Measurements from ENCODE around the gene ADSL. TPM values are rescaled to one million over a fixed set of nuclear protein-coding genes. Genes with fewer than 3 reads are reported as not detected.
A peak's percentile ranks its signal among the peaks of the same experiment; 100 is the strongest.

ADSL gene
- total RNA-seq, 2 donors from 2014 or later: 87.1 to 103 TPM

- no peak for ATAC-seq
- no peak for DNase-seq (ENCODE audit: low spot score)
- Mint-ChIP-seq H3K27ac (peak overlapping the region; percentile 15 to 42), H3K4me3 (peak overlapping the region; percentile 45), H3K4me1 (ENCODE audit: low read depth in 2 of 2) (peaks cover 24 to 42% of the 10 kb centered on the region in 2 donors), H3K9me3 (no peaks in the 10 kb centered on the region), H3K36me3 (no peaks in the 10 kb centered on the region), H3K27me3 (no peaks in the 10 kb centered on the region)
Measured at GRCh38 chr22:40332319-40332781, 13.9 kb upstream of the ADSL start.

DNA sequence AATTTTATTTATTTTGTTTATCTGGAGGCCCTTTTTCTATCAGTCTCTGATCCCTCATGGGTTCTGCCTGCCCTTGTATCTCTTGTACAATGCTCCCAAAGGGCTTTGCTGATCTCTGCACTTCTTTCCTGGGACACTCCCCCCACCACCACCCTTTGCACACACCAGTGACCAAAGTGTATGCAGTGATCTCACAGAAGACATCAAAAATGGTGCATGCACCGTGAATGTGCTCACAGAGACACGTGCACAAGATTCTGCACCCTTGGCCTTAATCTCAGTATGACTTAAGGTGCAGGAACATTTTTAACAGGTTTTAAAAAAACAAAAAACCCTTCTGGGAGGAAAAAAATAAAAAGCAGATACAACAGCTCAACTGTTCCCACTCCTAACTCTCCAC is 12.2 kb upstream of the ADSL start:
- H3K9me3 Mint-ChIP-seq: no peaks in the 10 kb centered on the region
- H3K4me1 Mint-ChIP-seq (ENCODE audit: low read depth in 2 of 2): peaks cover 25 to 47% of the 10 kb centered on the region in 2 donors
- DNase-seq (ENCODE audit: low spot score): no peak
- H3K27me3 Mint-ChIP-seq: no peaks in the 10 kb centered on the region
- no peak overlapping the region for H3K27ac Mint-ChIP-seq
- H3K4me3 Mint-ChIP-seq: no peak overlapping the region
- no peak for ATAC-seq
- no peaks in the 10 kb centered on the region for H3K36me3 Mint-ChIP-seq

- no peaks in the 10 kb centered on the region for H3K36me3 Mint-ChIP-seq
- peak overlapping the region; percentile 7 to 79 for H3K27ac Mint-ChIP-seq
- no peaks in the 10 kb centered on the region for H3K27me3 Mint-ChIP-seq
- peak overlapping the region; percentile 51 for H3K4me3 Mint-ChIP-seq
- DNase-seq (ENCODE audit: low spot score) (no peak), ATAC-seq (no peak)
- peaks cover 22 to 43% of the 10 kb centered on the region in 2 donors for H3K4me1 Mint-ChIP-seq (ENCODE audit: low read depth in 2 of 2)
- no peaks in the 10 kb centered on the region for H3K9me3 Mint-ChIP-seq
Measured at GRCh38 chr22:40334899-40335298, 11.4 kb upstream of the ADSL start.

- DNase-seq (ENCODE audit: low spot score) (no peak), ATAC-seq (no peak)
- no peaks in the 10 kb centered on the region for H3K9me3 Mint-ChIP-seq
- peak overlapping the region; percentile 60 to 77 for H3K27ac Mint-ChIP-seq
- H3K36me3 Mint-ChIP-seq: no peaks in the 10 kb centered on the region
- no peaks in the 10 kb centered on the region for H3K27me3 Mint-ChIP-seq
- peaks cover 18 to 38% of the 10 kb centered on the region in 2 donors for H3K4me1 Mint-ChIP-seq (ENCODE audit: low read depth in 2 of 2)
- peak overlapping the region; percentile 51 for H3K4me3 Mint-ChIP-seq
Measured at GRCh38 chr22:40335358-40335757, 10.9 kb upstream of the ADSL start.

- ATAC-seq (no peak), DNase-seq (ENCODE audit: low spot score) (no peak)
- Mint-ChIP-seq H3K27me3 (peaks cover 0 to 3% of the 10 kb centered on the region in 2 donors), H3K27ac (no peak overlapping the region), H3K36me3 (no peaks in the 10 kb centered on the region), H3K9me3 (no peaks in the 10 kb centered on the region), H3K4me1 (ENCODE audit: low read depth in 2 of 2) (peaks cover 18 to 39% of the 10 kb centered on the region in 2 donors), H3K4me3 (no peak overlapping the region)
Measured at GRCh38 chr22:40340044-40340443, 6.3 kb upstream of the ADSL start.

DNA sequence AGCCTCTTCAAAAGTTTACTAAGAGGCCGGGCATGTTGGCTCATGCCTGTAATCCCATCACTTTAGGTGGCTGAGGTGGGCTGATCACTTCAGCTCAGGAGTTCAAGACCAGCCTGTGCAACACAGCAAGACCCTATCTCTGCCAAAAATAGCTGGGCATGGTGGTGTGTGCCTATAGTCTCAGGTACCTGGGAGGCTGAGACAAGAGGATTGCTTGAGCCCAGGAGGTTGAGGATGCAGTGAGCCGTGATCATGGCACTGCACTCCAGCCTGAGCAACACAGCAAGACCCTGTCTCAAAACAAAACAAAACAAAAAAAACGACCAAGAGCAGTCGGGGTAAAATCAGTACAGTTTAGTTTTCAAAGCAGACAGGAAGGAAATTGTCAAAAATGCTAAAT is 4.7 kb upstream of the ADSL start:
- peaks cover 0 to 3% of the 10 kb centered on the region in 2 donors for H3K27me3 Mint-ChIP-seq
- H3K4me3 Mint-ChIP-seq: no peak overlapping the region
- H3K9me3 Mint-ChIP-seq: no peaks in the 10 kb centered on the region
- no peak for ATAC-seq
- peaks cover 14 to 29% of the 10 kb centered on the region in 2 donors for H3K4me1 Mint-ChIP-seq (ENCODE audit: low read depth in 2 of 2)
- DNase-seq (ENCODE audit: low spot score): no peak
- H3K27ac Mint-ChIP-seq: peak overlapping the region in 1 of 2 donors; percentile 0
- H3K36me3 Mint-ChIP-seq: no peaks in the 10 kb centered on the region

- H3K4me1 Mint-ChIP-seq (ENCODE audit: low read depth in 2 of 2): peaks cover 21 to 37% of the 10 kb centered on the region in 2 donors
Measured at GRCh38 chr22:40342521-40342920, 3.8 kb upstream of the ADSL start.

GRCh38 chr22:40345271-40345670 is 1.0 kb upstream of the ADSL start:
- Mint-ChIP-seq H3K36me3 (peaks cover 4% of the 10 kb centered on the region), H3K27me3 (peaks cover 0 to 3% of the 10 kb centered on the region in 2 donors), H3K9me3 (no peaks in the 10 kb centered on the region), H3K4me1 (ENCODE audit: low read depth in 2 of 2) (peaks cover 27 to 38% of the 10 kb centered on the region in 2 donors), H3K27ac (peak overlapping the region; percentile 77 to 93), H3K4me3 (peak overlapping the region; percentile 90)
- DNase-seq (ENCODE audit: low spot score) (no peak), ATAC-seq (no peak)

More at GRCh38 chr22:40342521-40342920, 3.8 kb upstream of the ADSL start:
- ATAC-seq (no peak), DNase-seq (ENCODE audit: low spot score) (no peak)
- Mint-ChIP-seq H3K27me3 (peaks cover 0 to 3% of the 10 kb centered on the region in 2 donors), H3K9me3 (no peaks in the 10 kb centered on the region), H3K27ac (peak overlapping the region; percentile 0 to 49), H3K36me3 (no peaks in the 10 kb centered on the region), H3K4me3 (peak overlapping the region; percentile 5)

DNA sequence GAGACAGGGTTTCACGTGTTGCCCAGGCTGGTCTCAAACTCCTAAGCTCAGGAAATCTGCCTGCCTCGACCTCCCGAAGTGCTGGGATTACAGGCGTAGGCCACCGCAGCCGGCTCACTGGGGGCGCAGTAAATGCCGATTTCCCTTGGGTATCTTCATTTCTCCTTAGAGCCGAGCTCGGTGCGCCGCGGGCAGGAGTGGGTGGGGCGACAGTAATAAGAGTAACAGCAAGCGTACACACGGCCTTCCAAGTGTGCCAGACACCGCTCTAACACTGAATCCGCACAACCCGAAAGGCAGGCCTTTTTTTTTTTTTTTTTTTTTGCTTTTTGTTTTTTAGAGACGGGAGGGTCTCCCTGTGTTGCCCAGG is 500 bp upstream of the ADSL start:
- H3K4me1 Mint-ChIP-seq (ENCODE audit: low read depth in 2 of 2): peaks cover 27 to 38% of the 10 kb centered on the region in 2 donors

DNA sequence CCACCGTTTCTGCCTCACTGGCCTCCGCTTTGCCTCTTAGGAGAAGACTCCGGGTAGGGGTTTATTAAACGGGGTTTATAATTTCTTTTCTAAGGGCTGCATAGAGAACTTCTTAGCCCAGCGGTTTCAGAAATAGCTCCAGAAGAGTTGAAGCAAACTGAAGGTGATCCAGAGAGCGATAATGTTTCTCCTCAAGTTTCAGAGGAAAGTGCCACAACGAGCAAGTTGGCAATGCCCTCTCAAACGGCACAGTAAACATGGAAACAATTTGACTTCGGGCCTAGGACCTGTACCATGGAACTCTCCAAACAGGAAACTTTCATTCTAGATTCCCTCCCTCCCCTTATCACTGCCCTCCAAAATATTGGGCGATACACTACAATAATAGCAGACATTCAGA is 1.0 kb downstream of the ADSL start:
- DNase-seq (ENCODE audit: low spot score): no peak
- H3K36me3 Mint-ChIP-seq: peaks cover 4% of the 10 kb centered on the region

More for the DNA sequence above, 500 bp upstream of the ADSL start:
- H3K27me3 Mint-ChIP-seq: peaks cover 0 to 3% of the 10 kb centered on the region in 2 donors
- peak overlapping the region; percentile 90 for H3K4me3 Mint-ChIP-seq
- H3K9me3 Mint-ChIP-seq: no peaks in the 10 kb centered on the region
- DNase-seq (ENCODE audit: low spot score) (no peak), ATAC-seq (peak; percentile 44 to 62)
- H3K36me3 Mint-ChIP-seq: peaks cover 4% of the 10 kb centered on the region
- H3K27ac Mint-ChIP-seq: peak overlapping the region; percentile 77 to 93

GRCh38 chr22:40348025-40348658 is 1.8 kb downstream of the ADSL start:
- H3K36me3 Mint-ChIP-seq: peaks cover 6% of the 10 kb centered on the region

More for the DNA sequence above, 1.0 kb downstream of the ADSL start:
- Mint-ChIP-seq H3K27me3 (peaks cover 0 to 3% of the 10 kb centered on the region in 2 donors), H3K4me1 (ENCODE audit: low read depth in 2 of 2) (peaks cover 22 to 33% of the 10 kb centered on the region in 2 donors), H3K9me3 (no peaks in the 10 kb centered on the region), H3K4me3 (peak overlapping the region; percentile 90), H3K27ac (peak overlapping the region; percentile 77 to 93)
- ATAC-seq: no peak

DNA sequence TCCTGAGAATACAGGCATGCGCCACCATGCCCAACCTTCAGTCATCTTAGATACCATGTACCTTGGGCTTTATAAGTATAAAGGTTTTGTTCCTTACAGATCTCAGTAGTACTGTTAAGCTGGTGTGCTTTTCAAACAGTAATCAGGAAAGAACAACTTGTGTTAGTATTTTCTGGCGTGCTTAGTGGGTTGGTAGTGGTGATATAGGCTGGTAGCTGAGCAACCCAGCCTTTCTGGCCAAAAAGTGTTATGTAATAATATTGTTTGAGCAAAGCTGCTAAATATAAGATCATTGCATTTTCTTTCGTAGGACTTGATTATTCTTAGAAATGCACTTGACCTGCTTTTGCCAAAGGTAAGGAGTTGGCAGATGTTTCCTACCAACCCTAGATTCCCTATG is 6.5 kb downstream of the ADSL start:
- no peaks in the 10 kb centered on the region for H3K9me3 Mint-ChIP-seq
- H3K36me3 Mint-ChIP-seq: peaks cover 15% of the 10 kb centered on the region
- no peak overlapping the region for H3K4me3 Mint-ChIP-seq

More at GRCh38 chr22:40348025-40348658, 1.8 kb downstream of the ADSL start:
- DNase-seq (ENCODE audit: low spot score): peak; percentile 63
- Mint-ChIP-seq H3K9me3 (no peaks in the 10 kb centered on the region), H3K4me3 (peak overlapping the region; percentile 90), H3K27ac (peak overlapping the region; percentile 77 to 93), H3K27me3 (no peaks in the 10 kb centered on the region), H3K4me1 (ENCODE audit: low read depth in 2 of 2) (peaks cover 18 to 26% of the 10 kb centered on the region in 2 donors)
- ATAC-seq: no peak

GRCh38 chr22:40361100-40361499 is 14.8 kb downstream of the ADSL start:
- DNase-seq (ENCODE audit: low spot score): no peak
- no peak for ATAC-seq
- Mint-ChIP-seq H3K27ac (no peak overlapping the region), H3K9me3 (no peaks in the 10 kb centered on the region), H3K36me3 (peaks cover 60% of the 10 kb centered on the region), H3K27me3 (no peaks in the 10 kb centered on the region), H3K4me3 (no peak overlapping the region), H3K4me1 (ENCODE audit: low read depth in 2 of 2) (peaks cover 4 to 6% of the 10 kb centered on the region in 2 donors)

More for the DNA sequence above, 6.5 kb downstream of the ADSL start:
- ATAC-seq: no peak
- H3K27me3 Mint-ChIP-seq: no peaks in the 10 kb centered on the region
- peaks cover 8 to 10% of the 10 kb centered on the region in 2 donors for H3K4me1 Mint-ChIP-seq (ENCODE audit: low read depth in 2 of 2)
- no peak for DNase-seq (ENCODE audit: low spot score)
- H3K27ac Mint-ChIP-seq: no peak overlapping the region

- peaks cover 61% of the 10 kb centered on the region for H3K36me3 Mint-ChIP-seq
- H3K4me3 Mint-ChIP-seq: no peak overlapping the region
- ATAC-seq (no peak), DNase-seq (ENCODE audit: low spot score) (no peak)
- no peaks in the 10 kb centered on the region for H3K27me3 Mint-ChIP-seq
- peaks cover 4 to 6% of the 10 kb centered on the region in 2 donors for H3K4me1 Mint-ChIP-seq (ENCODE audit: low read depth in 2 of 2)
- no peaks in the 10 kb centered on the region for H3K9me3 Mint-ChIP-seq
- H3K27ac Mint-ChIP-seq: no peak overlapping the region
Measured at GRCh38 chr22:40363059-40363458, 16.8 kb downstream of the ADSL start.

All from natural killer cell treated with Interleukin-12 subunit alpha and Interleukin-12 subunit beta and Interleukin-15 and Interleukin-18, amount 100 ng/mL, for 72 hours (primary cell).